HG03354 (cell line): ENCODE measurements around the gene MAEA.
"Not testable (repeated sequence)": the region's sequence is repeated elsewhere in the genome, so short reads cannot be mapped to it uniquely, and the experiment has no call there.

ENCODE experiments used
- ATAC-seq: cut with Tn5 transposase; IDR thresholded peaks from one replicate; pipeline ENCODE4 v1.9.1; 2021; ENCODE audit warnings: mild to moderate bottlenecking; ENCODE audit not compliant: unreplicated experiment, poor library complexity, severe bottlenecking

MAEA gene

GRCh38 chr4:1330761-1331590 is 41.3 kb downstream of the MAEA start:
- ATAC-seq = no peak

GRCh38 chr4:1331591-1332353 is 42.1 kb downstream of the MAEA start:
- no peak for ATAC-seq

GRCh38 chr4:1332686-1333085 is 43.0 kb downstream of the MAEA start:
- no peak for ATAC-seq

- no peak for ATAC-seq
Measured at GRCh38 chr4:1333256-1333655, 43.6 kb downstream of the MAEA start.

GRCh38 chr4:1333851-1334578 is 44.3 kb downstream of the MAEA start:
- not testable (repeated sequence) for ATAC-seq

- ATAC-seq = no peak
Measured at GRCh38 chr4:1334579-1334895, 44.8 kb downstream of the MAEA start.

GRCh38 chr4:1335193-1335883 is 45.6 kb downstream of the MAEA start:
- not testable (repeated sequence) for ATAC-seq

- ATAC-seq = no peak
Measured at GRCh38 chr4:1336088-1336491, 46.4 kb downstream of the MAEA start.

GRCh38 chr4:1337376-1337831 is 47.7 kb downstream of the MAEA start:
- no peak for ATAC-seq

GRCh38 chr4:1337951-1338751 is 48.5 kb downstream of the MAEA start:
- no peak for ATAC-seq

- ATAC-seq = no peak
Measured at GRCh38 chr4:1338752-1339414, 49.2 kb downstream of the MAEA start.

GRCh38 chr4:1339489-1339888 is 49.8 kb downstream of the MAEA start:
- no peak for ATAC-seq

GRCh38 chr4:1340181-1340747 is 50.6 kb downstream of the MAEA start:
- ATAC-seq = no peak

- no peak for ATAC-seq
Measured at GRCh38 chr4:1340861-1341260, 51.2 kb downstream of the MAEA start.

- no peak for ATAC-seq
Measured at GRCh38 chr4:1342003-1342402, 52.3 kb downstream of the MAEA start.

- ATAC-seq = no peak
Measured at GRCh38 chr4:1344696-1345095, 55.0 kb downstream of the MAEA start.

- peak; percentile 31 for ATAC-seq
Measured at GRCh38 chr4:1345903-1346780, 56.5 kb downstream of the MAEA start.
